GM19452 (cell line): ENCODE data around the gene DDX24.

Source experiments
- ATAC-seq: cut with Tn5 transposase; IDR thresholded peaks from one replicate; pipeline ENCODE4 v1.9.1; 2021; ENCODE audit not compliant: unreplicated experiment

Gene DDX24

GRCh38 chr14:94050231-94050880 lies 30.6 kb downstream of the DDX24 start:
- no peak for ATAC-seq

GRCh38 chr14:94049625-94050023 lies 31.4 kb downstream of the DDX24 start:
- no peak for ATAC-seq

GRCh38 chr14:94048691-94049624 lies 32.0 kb downstream of the DDX24 start:
- ATAC-seq = no peak

GRCh38 chr14:94047581-94047980 lies 33.4 kb downstream of the DDX24 start:
- ATAC-seq = no peak

GRCh38 chr14:94046696-94047250 lies 34.2 kb downstream of the DDX24 start:
- no peak for ATAC-seq

- ATAC-seq = no peak
Measured at GRCh38 chr14:94045563-94046345, 35.2 kb downstream of the DDX24 start.

GRCh38 chr14:94045101-94045500 lies 35.9 kb downstream of the DDX24 start:
- ATAC-seq = no peak

GRCh38 chr14:94044476-94045091 lies 36.4 kb downstream of the DDX24 start:
- no peak for ATAC-seq

GRCh38 chr14:94043756-94044475 lies 37.1 kb downstream of the DDX24 start:
- ATAC-seq = no peak

GRCh38 chr14:94043111-94043755 lies 37.8 kb downstream of the DDX24 start:
- ATAC-seq = no peak

- no peak for ATAC-seq
Measured at GRCh38 chr14:94042433-94043091, 38.4 kb downstream of the DDX24 start.

GRCh38 chr14:94041551-94042346 lies 39.3 kb downstream of the DDX24 start:
- no peak for ATAC-seq

GRCh38 chr14:94040796-94041195 lies 40.2 kb downstream of the DDX24 start:
- ATAC-seq = no peak

- no peak for ATAC-seq
Measured at GRCh38 chr14:94040247-94040646, 40.8 kb downstream of the DDX24 start.

- ATAC-seq = no peak
Measured at GRCh38 chr14:94038921-94039629, 41.9 kb downstream of the DDX24 start.

GRCh38 chr14:94038510-94038909 lies 42.5 kb downstream of the DDX24 start:
- no peak for ATAC-seq

- ATAC-seq = no peak
Measured at GRCh38 chr14:94037954-94038353, 43.0 kb downstream of the DDX24 start.
